Endothelial cell of umbilical vein (primary cell): ENCODE measurements around the gene EFHC2. TPM values are rescaled to one million over a fixed set of nuclear protein-coding genes. Genes with fewer than 3 reads are reported as not detected.

Experiments
- BruUV-seq: library from RNA; stranded (reverse); fragments of 400-500 nt; replicated peaks from 2 replicates; lab custom pipeline; 2021; lab: Mats Ljungman, UMichigan
- CTCF ChIA-PET: fragments of 300-600, 350-600 bp; sonication (Branson Sonifier 250); formaldehyde crosslinking; loops from one replicate; lab custom pipeline; 2021; ENCODE audit warnings: antibody characterized with exemption, inconsistent platforms; lab: Charles Lee
- POLR2A ChIA-PET: fragments of 300-600, 350-600 bp; sonication (Branson Sonifier 250); formaldehyde crosslinking; loops from one replicate; lab custom pipeline; 2021; ENCODE audit warnings: antibody characterized with exemption, inconsistent platforms; lab: Charles Lee
- DNase-seq: peaks from one replicate; pipeline ENCODE4 v3.0.0-alpha.2; 2011; ENCODE audit warnings: low read depth, low spot score
- FAIRE-seq: peaks from 2 replicates; lab custom pipeline; 2011; peaks lifted over from hg19 to GRCh38; lab: Jason Lieb, UNC
- H2AFZ ChIP-seq: 2 replicates; pipeline ENCODE4 v1.6.0; 2012; ENCODE audit warnings: low read depth, low read length, control low read depth, inconsistent platforms
- H3K27ac ChIP-seq: 2 replicates; pipeline ENCODE4 v1.5.1; 2011; ENCODE audit warnings: low read depth, mild to moderate bottlenecking, control low read depth, low read length, moderate library complexity; ENCODE audit not compliant: insufficient read depth
- H3K27me3 ChIP-seq, 2 experiments: 2 replicates each; pipeline versions ENCODE4 v1.6.0 to v1.6.1; 2011; ENCODE audit warnings: low read length in 2 of 2, mixed read lengths in 1 of 2; ENCODE audit not compliant: control insufficient read depth in 2 of 2, insufficient read depth in 2 of 2
- H3K36me3 ChIP-seq, 2 experiments: 2 replicates in 1 of 2; 3 replicates in 1 of 2; pipeline ENCODE4 v1.5.1; 2011; ENCODE audit warnings: low read length in 2 of 2, mild to moderate bottlenecking in 1 of 2, moderate library complexity in 1 of 2; ENCODE audit not compliant: control insufficient read depth in 2 of 2, insufficient read depth in 2 of 2; ENCODE audit errors: extremely low read depth in 1 of 2
- H3K4me1 ChIP-seq: 3 replicates; pipeline ENCODE4 v1.5.1; 2011; ENCODE audit warnings: mild to moderate bottlenecking, low read length; ENCODE audit not compliant: control insufficient read depth, insufficient read depth; ENCODE audit errors: extremely low read depth
- H3K4me2 ChIP-seq: 2 replicates; pipeline ENCODE4 v1.6.1; 2011; ENCODE audit warnings: low read length, control low read depth, mixed read lengths; ENCODE audit not compliant: insufficient read depth
- H3K4me3 ChIP-seq, 3 experiments: fragments of 200-600 bp in 1 of 3; sonication (generic), shearing (Covaris generic) in 1 of 3; replicated peaks in 1 of 3; 2 replicates each; pipeline ENCODE4 v1.5.1; 2011 to 2016; ENCODE audit warnings: control low read depth in 3 of 3, low read length in 3 of 3, mild to moderate bottlenecking in 2 of 3, inconsistent platforms in 1 of 3, low read depth in 1 of 3, moderate library complexity in 1 of 3; ENCODE audit not compliant: insufficient read depth in 1 of 3
- H3K79me2 ChIP-seq: 2 replicates; pipeline ENCODE4 v1.6.0; 2012; ENCODE audit warnings: low read length, inconsistent platforms; ENCODE audit not compliant: control insufficient read depth, insufficient read depth
- H3K9ac ChIP-seq: replicated peaks from 2 replicates; pipeline ENCODE3; 2011; ENCODE audit warnings: low read length, control low read depth; ENCODE audit not compliant: insufficient read depth; ENCODE audit errors: extremely low read depth
- H3K9me1 ChIP-seq: replicated peaks from 3 replicates; pipeline ENCODE4 v1.6.0; 2011; ENCODE audit warnings: mild to moderate bottlenecking, low read length; ENCODE audit not compliant: control insufficient read depth, insufficient read depth; ENCODE audit errors: extremely low read depth
- H3K9me3 ChIP-seq: replicated peaks from 2 replicates; pipeline ENCODE4 v1.5.1; 2012; ENCODE audit warnings: low read length, inconsistent platforms; ENCODE audit not compliant: control insufficient read depth, insufficient read depth
- H4K20me1 ChIP-seq: replicated peaks from 2 replicates; pipeline ENCODE3; 2011; ENCODE audit warnings: mild to moderate bottlenecking, low read length; ENCODE audit not compliant: control insufficient read depth, insufficient read depth; ENCODE audit errors: extremely low read depth
- CTCF ChIP-seq, 2 donors: IDR thresholded peaks; 1 replicate in 1 of 2; 2 replicates in 1 of 2; pipeline ENCODE4 v1.5.1; 2011; ENCODE audit warnings: low read length in 2 of 2, mild to moderate bottlenecking in 2 of 2, moderate library complexity in 2 of 2, control low read depth in 1 of 2, inconsistent platforms in 1 of 2, low read depth in 1 of 2; ENCODE audit not compliant: insufficient read depth in 1 of 2; ENCODE audit errors: extremely low read depth in 1 of 2
- EZH2 ChIP-seq: IDR thresholded peaks from 2 replicates; pipeline ENCODE4 v1.6.1; 2012; ENCODE audit warnings: borderline replicate concordance, low read depth, mild to moderate bottlenecking, moderate library complexity, low read length, inconsistent platforms; ENCODE audit not compliant: severe bottlenecking
- FOS ChIP-seq: IDR thresholded peaks from 2 replicates; pipeline ENCODE4 v1.6.1; 2011; ENCODE audit warnings: mild to moderate bottlenecking, low read length, moderate library complexity, borderline replicate concordance; ENCODE audit not compliant: insufficient read depth
- GATA2 ChIP-seq: IDR thresholded peaks from 2 replicates; pipeline ENCODE4 v1.7.0; 2011; ENCODE audit warnings: low read depth, mild to moderate bottlenecking, moderate library complexity, mixed read lengths, low read length; ENCODE audit not compliant: insufficient read length, insufficient read depth
- JUN ChIP-seq: IDR thresholded peaks from 2 replicates; pipeline ENCODE4 v1.6.1; 2011; ENCODE audit warnings: borderline replicate concordance, low read depth; ENCODE audit not compliant: insufficient read length, insufficient read depth
- MAX ChIP-seq: IDR thresholded peaks from 2 replicates; pipeline ENCODE4 v1.6.1; 2011; ENCODE audit not compliant: insufficient read depth, insufficient read length
- MYC ChIP-seq: IDR thresholded peaks from one replicate; pipeline ENCODE4 v1.6.1; 2011; ENCODE audit warnings: mild to moderate bottlenecking, low read depth, low read length
- POLR2A ChIP-seq: IDR thresholded peaks from 2 replicates; pipeline ENCODE4 v1.6.1; 2012; ENCODE audit warnings: low read depth, mild to moderate bottlenecking, control low read depth, low read length
- POLR2AphosphoS5 ChIP-seq: IDR thresholded peaks from 2 replicates; pipeline ENCODE4 v1.6.1; 2012; ENCODE audit warnings: low read depth, mild to moderate bottlenecking, control low read depth, low read length, moderate library complexity; ENCODE audit not compliant: insufficient read depth
- dilution Hi-C: fragments of 300-500 bp; cut with MboI; formaldehyde crosslinking; loops from one replicate; pipeline ENCODE4 v1.15.0; 2019; ENCODE audit warnings: low sequenced_read_pairs; ENCODE audit not compliant: extremely low pct_ligation_motif_present
- intact Hi-C: fragments of 100-400 bp; cut with micrococcal nuclease; formaldehyde crosslinking; loops from one replicate; pipeline ENCODE4 v1.10.0; 2022
- polyA plus RNA-seq, 4 experiments: library from polyadenylated mRNA; depleted of rRNA in 3 of 4; stranded (reverse) in 3 of 4; unstranded in 1 of 4; fragments of >200 nt; gene quantifications; 2 replicates each; pipeline versions ENCODE4 v1.2.1 to v1.2.3, GENCODE V29; 2011 to 2012; ENCODE audit warnings: missing spikeins in 1 of 4
- total RNA-seq: library from RNA; stranded (reverse); gene quantifications from 2 replicates; pipeline ENCODE4 v1.2.3, GENCODE V29; 2021

EFHC2 gene
- total and polyA plus RNA-seq, 2 donors (not counting 3 experiments of a cell fraction or from before 2014, with no cell fraction given): not detected

- no peak overlapping the region for H3K27ac ChIP-seq
- no TSS peak for BruUV-seq
- no peaks in the 10 kb centered on the region for H3K27me3 ChIP-seq
- H3K4me3 ChIP-seq: no peak overlapping the region
- FAIRE-seq: no peak
- H3K9me3 ChIP-seq: no peaks in the 10 kb centered on the region
- no peaks in the 10 kb centered on the region for H4K20me1 ChIP-seq
- TF ChIP-seq MYC: no peak
- TF ChIP-seq POLR2A: no peak
- TF ChIP-seq FOS: no peak
- no peak for TF ChIP-seq JUN
- TF ChIP-seq MAX: no peak
- TF ChIP-seq EZH2: no peak
- TF ChIP-seq POLR2AphosphoS5: no peak
- TF ChIP-seq GATA2: no peak
- no peak for TF ChIP-seq CTCF (IDR thresholded peaks at IDR 0.05; ENCODE audit: extremely low read depth in 1 of 2, insufficient read depth in 1 of 2, low read depth in 1 of 2, low read length in 2 of 2)
- no peaks in the 10 kb centered on the region for H3K9me1 ChIP-seq
- no peaks in the 10 kb centered on the region for H3K4me1 ChIP-seq
- no peak overlapping the region for H3K4me2 ChIP-seq
- CTCF ChIA-PET: no interaction called here
- POLR2A ChIA-PET: no interaction called here
- H3K79me2 ChIP-seq: no peaks in the 10 kb centered on the region
- intact Hi-C loops (no loop called here), dilution Hi-C loops (no loop called here)
- no peaks in the 10 kb centered on the region for H3K36me3 ChIP-seq
- DNase-seq: no peak
- H2AFZ ChIP-seq: no peak overlapping the region
- no peak overlapping the region for H3K9ac ChIP-seq
Measured at GRCh38 chrX:44344194-44344593, 722 bp upstream of the EFHC2 start.
